GM21723 (cell line): ENCODE results near the gene SECISBP2L.
"Not testable (repeated sequence)": the region's sequence is repeated elsewhere in the genome, so short reads cannot be mapped to it uniquely, and the experiment has no call there.

ENCODE experiments used
- ATAC-seq: cut with Tn5 transposase; IDR thresholded peaks from one replicate; pipeline ENCODE4 v1.9.1; 2021; ENCODE audit warnings: mild to moderate bottlenecking, moderate library complexity; ENCODE audit not compliant: unreplicated experiment

The SECISBP2L gene

GRCh38 chr15:49046220-49047102 lies at the start of gene SECISBP2L:
SECISBP2L (minus strand) TSS chr15:49046446; CDS start chr15:49046299, 147 bp downstream.
- ATAC-seq = peak; percentile 94

- ATAC-seq = no peak
Observed at GRCh38 chr15:49094923-49095322, 48.7 kb upstream of the SECISBP2L start.

- no peak for ATAC-seq
Observed at GRCh38 chr15:49093252-49094105, 47.2 kb upstream of the SECISBP2L start.

GRCh38 chr15:49088996-49089395 lies 42.8 kb upstream of the SECISBP2L start:
- ATAC-seq = no peak

- ATAC-seq = no peak
Observed at GRCh38 chr15:49085696-49086459, 39.6 kb upstream of the SECISBP2L start.

- ATAC-seq = no peak
Observed at GRCh38 chr15:49084285-49084570, 38.0 kb upstream of the SECISBP2L start.

GRCh38 chr15:49083401-49084284 lies 37.4 kb upstream of the SECISBP2L start:
- no peak for ATAC-seq

- ATAC-seq = no peak
Observed at GRCh38 chr15:49082960-49083359, 36.7 kb upstream of the SECISBP2L start.

GRCh38 chr15:49079340-49080039 lies 33.2 kb upstream of the SECISBP2L start:
- ATAC-seq = no peak

- ATAC-seq = no peak
Observed at GRCh38 chr15:49075881-49076280, 29.6 kb upstream of the SECISBP2L start.

- not testable (repeated sequence) for ATAC-seq
Observed at GRCh38 chr15:49074589-49075287, 28.5 kb upstream of the SECISBP2L start.

- ATAC-seq = no peak
Observed at GRCh38 chr15:49066372-49066771, 20.1 kb upstream of the SECISBP2L start.

GRCh38 chr15:49064884-49065283 lies 18.6 kb upstream of the SECISBP2L start:
- no peak for ATAC-seq

- no peak for ATAC-seq
Observed at GRCh38 chr15:49064281-49064653, 18.0 kb upstream of the SECISBP2L start.

GRCh38 chr15:49063402-49064280 lies 17.4 kb upstream of the SECISBP2L start:
- no peak for ATAC-seq

- no peak for ATAC-seq
Observed at GRCh38 chr15:49062900-49063299, 16.7 kb upstream of the SECISBP2L start.

GRCh38 chr15:49060710-49061495 lies 14.7 kb upstream of the SECISBP2L start:
- ATAC-seq = no peak
